Activated CD4-positive, alpha-beta T cell treated with anti-CD3 and anti-CD28 coated beads, Interleukin-2, Interleukin-4, amounts not matched to agents 100 ng/mL and 50 ng/mL, durations not matched to agents 16 hours and 8 hours (primary cell): ENCODE data around the gene GARIN5A.
A peak's percentile ranks its signal among the peaks of the same experiment; 100 is the strongest.
"Not testable (repeated sequence)": the region's sequence is repeated elsewhere in the genome, so short reads cannot be mapped to it uniquely, and the experiment has no call there.

Source experiments
- DNase-seq: peaks from one replicate; pipeline ENCODE4 v3.0.0-alpha.2; 2020; ENCODE audit warnings: low spot score

The GARIN5A gene

DNA sequence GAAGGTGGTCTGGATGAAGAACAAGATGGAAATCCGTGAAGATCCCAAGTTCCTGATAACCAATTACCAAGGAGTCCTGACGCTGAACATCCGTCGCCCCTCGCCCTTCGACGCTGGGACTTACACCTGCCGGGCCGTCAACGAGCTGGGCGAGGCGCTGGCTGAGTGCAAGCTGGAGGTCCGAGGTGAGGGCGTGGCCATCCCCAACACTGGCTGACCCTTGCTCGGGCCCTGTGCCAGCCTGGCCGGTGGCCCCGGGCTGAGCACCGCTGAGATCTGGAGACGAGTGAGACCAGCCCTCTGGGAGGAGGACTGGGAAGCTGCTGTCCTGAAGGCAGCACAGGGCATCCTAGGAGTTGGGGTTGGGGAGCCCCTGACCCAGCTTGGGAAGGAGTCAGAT, 12.3 kb downstream of the GARIN5A start:
- DNase-seq = no peak

DNA sequence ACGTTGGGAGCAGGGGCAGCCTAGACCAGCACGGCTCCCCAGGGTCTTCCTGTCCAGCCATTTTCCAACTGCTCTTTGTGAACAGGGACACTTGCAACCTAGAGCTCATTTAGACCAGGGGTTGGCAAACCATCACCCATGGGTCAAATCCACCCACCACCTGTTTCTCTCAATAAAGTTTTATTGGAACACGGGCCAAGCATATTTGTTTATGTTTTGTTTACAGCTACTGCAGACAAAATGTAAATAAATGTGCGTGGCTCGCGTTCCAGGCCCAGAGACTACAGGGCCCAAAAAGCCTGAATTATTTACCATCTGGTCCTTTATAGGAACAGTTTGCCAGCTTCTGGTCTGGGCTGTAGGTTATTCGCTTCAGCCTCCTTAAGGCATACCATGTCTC, 13.7 kb downstream of the GARIN5A start:
- no peak for DNase-seq

DNA sequence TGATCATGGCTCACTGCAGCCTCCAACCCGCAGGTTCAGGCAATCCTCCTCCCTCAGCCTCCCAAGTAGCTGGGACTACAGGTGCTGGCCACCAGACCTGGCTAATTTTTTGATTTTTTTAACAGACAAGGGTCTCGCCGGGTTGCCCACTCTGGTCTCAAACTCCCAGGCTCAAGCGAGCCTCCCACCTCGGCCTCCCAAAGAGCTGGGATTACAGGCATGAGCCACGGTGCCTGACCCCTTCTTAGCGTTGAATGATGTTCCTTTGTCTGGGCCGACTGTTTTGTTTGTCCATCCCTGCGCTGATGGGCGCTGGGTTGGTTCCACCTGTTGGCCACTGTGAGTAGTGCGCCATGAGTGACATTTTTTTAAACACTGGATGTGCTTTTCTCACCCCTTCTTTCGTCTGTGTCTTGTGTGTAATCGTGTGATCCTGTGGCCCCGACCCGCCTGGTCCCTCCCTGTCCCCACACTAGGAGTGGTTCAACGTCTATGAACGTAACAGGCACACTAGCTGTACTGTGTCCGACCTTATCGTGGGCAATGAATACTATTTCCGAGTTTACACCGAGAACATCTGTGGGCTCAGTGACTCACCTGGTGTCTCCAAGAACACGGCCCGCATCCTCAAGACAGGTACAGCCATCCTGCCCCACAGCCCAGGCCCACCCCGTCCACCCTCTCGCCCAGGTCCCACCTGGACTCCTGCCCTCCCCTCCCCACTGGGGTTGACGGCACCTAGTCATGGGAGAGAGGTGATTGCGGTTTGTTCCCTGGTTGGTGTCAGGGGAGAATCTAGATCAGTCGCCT, 15.4 kb downstream of the GARIN5A start:
- DNase-seq = peak; percentile 73

DNA sequence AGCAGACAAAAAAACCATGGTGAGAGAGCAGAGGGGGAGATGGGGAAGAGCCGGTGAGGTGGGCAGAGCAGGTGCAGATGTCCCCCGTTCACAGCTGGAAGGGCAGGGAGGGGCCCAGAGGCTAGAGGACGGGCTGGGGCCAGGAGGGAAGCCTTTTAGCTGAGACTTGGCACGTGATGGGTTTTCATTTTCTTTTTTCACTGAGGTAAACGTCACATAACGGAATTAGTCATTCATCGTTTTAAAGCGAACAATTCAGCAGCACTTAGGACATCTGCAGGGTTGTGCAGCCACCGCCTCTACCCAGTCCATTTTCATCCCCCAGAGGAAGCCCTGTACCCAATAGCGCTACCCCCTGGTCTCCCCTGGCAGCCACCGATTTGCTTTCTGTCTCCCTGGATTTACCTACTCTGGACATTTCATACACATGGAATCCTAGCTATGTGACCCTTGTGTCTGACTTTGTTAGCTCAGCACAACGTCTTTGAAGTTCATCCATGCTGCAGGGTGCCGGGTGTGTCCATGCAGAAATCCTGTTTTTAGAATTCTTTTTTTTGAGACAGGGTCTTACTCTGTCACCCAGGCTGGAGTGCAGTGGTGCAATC, 16.4 kb downstream of the GARIN5A start:
- peak; percentile 64 for DNase-seq

DNA sequence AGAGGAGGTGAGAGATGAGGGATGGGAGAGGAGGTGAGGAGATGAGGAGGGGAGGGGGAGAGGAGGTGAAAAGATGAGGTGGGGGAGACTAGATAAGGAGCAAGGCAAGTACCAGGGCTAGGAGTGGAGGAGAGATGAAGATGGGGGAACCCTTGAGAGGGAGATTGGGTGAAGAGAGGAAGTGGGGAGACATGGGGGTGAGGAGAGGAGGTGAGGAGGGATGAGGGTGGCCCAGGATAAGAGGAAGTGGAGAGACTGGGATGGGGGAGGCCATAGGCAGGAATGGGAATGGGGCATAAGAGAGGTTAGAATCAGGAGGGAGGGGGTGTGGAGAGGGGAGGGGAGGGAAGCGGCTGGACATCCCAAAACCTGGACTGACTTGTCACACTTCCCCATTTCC, 17.0 kb downstream of the GARIN5A start:
- no peak for DNase-seq

DNA sequence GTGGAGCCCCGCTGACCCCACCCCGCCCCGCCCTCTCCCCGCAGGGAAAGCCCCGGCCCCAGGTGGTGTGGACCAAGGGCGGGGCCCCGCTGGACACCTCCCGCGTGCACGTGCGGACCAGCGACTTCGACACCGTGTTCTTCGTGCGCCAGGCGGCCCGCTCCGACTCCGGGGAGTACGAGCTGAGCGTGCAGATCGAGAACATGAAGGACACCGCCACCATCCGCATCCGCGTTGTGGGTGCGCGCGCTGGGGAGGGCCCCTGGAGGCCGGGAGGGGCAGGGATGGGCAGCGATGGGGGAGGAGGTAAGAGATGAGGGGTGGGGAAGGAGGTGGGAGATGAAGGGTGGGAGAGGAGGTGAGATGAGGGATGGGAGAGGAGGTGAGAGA, 17.6 kb downstream of the GARIN5A start:
- no peak for DNase-seq

DNA sequence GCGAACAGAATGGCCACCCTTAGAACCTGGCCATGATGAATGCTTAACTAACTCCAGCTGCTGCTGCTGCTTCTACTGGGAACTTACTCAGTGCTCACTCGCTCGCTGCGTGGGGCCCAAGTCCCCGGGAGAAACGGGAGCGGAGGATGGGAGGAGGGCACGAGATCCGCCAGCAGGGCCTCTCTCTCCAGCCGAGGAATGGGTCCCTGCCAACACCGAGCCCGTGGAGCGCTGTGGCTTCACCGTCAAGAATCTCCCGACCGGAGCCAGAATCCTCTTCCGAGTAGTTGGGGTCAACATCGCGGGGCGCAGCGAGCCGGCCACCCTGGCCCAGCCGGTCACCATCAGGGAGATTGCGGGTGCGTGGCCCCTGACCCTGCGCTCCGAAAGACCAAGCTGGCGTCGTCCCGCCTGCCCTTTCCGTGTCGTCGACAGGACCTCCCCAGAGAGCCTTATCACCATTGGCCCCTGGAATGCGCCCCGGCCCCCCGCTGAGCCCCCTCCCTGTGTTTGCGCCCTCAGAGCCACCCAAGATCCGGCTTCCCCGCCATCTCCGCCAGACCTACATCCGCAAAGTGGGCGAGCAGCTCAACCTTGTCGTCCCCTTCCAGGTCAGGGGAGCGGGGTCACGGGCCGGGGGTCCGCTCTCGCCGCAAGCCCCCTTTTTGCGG, 18.1 kb downstream of the GARIN5A start:
- no peak for DNase-seq

DNA sequence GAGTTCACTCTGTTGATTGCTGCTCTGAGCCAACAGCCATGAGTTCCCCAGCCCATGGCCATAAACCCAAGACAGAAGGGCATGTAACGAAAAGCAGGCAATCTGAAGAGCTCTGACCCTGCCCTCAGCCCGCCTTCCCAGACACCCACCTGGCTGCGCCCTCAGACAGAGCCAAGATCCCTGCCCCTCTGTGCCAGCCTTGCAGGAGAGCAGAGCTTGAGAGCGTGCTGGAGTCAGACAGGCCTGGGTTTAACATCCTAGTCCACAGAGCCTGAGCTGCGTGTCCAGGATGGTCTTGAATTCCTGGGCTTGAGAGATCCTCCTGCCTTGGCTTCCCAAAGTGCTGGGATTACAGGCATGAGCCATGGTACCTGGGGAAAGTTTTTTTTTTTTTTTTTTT, 19.3 kb downstream of the GARIN5A start:
- no peak for DNase-seq

DNA sequence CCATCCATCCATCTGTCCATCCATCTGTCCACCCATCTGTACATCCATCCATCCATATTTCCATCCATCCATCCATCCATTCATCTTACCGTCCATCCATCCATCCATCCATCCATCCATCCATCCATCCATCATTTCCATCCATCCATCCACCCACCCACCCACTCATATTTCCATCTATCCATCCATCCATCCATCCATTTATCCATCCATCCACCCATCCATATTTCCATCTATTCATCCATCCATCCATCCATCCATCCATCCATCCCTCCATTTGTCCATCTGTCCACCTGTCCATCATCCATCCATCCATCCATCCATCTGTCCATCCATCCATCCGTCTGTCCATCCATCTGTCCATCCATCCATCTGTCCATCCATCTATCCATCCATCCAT, 20.7 kb downstream of the GARIN5A start:
- DNase-seq = no peak

DNA sequence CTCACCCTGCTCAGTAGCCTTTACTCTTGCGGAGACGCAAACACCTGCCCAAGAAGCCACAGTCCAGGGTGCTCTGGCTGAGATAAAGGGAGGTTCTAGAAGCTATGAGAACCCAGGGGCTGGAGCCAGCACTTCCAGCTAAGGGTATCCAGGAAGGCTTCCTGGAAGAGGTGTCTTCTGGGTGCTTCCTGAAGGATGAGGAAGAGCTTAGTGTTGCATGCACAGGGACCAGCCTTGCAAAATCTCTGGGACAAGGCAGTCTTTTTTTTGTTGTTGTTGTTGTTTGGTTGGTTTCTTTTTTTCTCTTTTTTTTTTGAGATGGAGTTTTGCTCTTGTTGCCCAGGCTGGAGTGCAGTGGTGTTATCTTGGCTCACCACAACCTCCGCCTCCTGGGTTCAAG, 23.4 kb downstream of the GARIN5A start:
- no peak for DNase-seq

DNA sequence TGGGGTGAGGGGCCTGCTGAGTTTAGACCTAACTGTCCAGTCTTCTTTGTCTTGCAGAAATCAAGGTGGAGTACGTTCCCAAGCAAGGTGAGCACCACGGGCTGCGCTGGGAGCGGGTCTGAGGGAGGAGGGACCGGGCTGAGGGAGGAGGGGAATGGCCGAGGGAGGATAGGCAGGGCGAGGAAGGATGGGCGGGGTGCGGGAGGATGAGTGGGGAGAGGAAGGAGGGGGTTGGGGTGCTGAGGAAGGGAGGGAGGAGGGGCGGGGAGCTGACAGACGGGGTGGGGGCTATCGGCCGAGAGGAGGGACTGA, 25.5 kb downstream of the GARIN5A start:
- DNase-seq = no peak

DNA sequence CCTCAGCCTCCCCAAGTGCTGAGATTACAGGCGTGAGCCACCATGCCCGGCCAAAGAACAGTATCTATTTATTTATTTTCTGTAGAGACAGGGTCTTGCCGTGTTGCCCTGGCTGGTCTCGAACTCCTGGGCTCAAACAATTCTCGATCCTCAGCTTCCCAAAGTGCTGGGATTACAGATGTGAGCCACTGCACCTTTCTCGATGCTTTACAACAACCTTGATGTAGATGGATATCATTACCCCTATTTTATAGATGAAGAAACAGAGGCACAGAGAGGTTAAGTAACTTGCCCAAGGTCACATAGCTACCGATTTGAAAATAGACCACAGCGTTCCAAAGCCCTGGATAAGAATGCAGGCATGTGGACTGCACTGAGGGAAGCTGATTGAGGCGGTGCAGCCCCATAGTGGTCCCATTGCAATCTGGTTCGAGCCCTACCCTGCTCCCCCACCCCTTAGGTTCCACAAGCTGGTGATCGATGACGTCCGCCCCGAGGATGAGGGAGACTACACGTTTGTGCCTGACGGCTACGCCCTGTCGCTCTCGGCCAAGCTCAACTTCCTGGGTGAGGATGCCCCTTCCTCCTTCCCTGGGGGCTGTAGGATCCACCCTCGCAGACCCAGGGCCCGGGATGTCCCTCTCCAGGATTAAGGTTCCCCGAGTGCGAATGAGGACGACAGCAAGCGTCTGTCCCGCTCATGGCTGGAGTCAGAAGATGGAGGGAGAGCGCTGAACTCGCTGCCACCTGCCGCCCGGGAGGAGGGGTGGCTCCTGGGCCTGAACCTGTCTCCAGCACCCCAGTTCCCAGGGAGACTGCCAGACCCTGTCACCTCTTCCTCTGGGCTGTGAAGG, 26.1 kb downstream of the GARIN5A start:
- no peak for DNase-seq

DNA sequence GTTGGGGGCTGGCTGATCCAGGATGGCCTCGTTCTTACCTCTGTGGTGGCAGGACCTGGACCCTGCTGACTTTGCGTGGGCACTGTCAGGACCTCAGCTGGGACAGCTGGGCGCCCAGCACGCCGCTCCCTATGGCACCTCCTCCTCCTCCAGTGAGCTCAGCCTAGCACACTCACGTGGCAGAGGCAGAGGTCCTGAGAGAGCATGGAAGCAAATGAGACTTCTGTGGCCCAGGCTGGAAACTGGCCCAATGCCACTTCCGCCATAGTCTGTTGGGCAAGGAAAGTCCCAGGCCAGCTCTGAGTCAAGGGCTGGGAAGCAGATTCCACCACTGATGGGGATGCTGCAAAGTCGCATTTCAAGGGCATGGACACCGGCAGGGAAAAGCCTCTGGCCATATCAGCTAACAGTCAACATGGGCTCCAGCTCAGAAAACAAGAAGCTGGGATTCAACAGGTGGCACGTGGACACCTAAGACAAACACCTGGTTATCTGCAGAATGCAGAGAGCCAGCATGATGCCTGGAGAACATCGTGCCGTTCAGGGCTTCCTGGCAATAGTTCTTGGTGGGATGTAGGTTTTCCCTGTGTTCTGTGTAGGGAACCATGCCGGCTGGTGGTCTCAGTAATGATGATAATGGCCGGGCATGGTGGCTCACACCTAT, 27.3 kb downstream of the GARIN5A start:
- no peak for DNase-seq

DNA sequence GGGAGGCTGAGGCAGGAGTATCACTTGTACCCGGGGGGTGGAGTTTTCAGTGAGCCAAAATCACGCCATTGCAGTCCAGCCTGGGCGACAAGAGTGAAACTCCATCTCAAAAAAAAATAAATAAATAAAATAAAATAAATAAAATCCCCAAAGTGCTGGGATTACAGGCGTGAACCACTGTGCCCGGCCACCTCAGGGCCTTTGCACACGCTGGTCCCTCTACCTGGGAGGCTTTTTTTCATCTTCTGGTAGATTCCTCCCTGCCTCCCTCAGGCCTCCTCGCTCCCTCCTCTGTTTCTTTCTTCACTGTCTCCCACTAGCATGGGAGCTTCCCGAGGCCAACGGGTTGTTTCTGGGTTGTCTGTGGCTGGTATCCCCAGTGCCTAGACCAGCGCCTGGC, 28.9 kb downstream of the GARIN5A start:
- no peak for DNase-seq

DNA sequence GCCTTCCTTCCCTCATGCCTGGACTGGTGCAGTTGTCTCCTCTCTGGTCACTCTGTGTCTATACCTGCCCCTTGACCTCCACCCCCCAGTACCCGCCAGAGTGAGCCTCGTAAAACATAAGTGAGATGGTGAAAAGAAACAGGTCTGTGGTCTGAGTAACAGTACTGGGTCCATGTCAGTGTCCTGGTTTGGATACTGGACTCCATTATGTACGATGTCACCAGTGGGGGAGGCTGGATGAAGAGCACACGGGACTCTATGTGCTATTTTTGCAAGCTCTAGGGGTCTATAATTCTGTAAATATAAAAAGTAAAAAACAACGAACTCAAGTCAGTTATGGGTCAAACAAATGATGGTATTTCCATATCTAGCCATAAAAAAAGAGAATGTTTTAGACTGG, 29.6 kb downstream of the GARIN5A start:
- no peak for DNase-seq

DNA sequence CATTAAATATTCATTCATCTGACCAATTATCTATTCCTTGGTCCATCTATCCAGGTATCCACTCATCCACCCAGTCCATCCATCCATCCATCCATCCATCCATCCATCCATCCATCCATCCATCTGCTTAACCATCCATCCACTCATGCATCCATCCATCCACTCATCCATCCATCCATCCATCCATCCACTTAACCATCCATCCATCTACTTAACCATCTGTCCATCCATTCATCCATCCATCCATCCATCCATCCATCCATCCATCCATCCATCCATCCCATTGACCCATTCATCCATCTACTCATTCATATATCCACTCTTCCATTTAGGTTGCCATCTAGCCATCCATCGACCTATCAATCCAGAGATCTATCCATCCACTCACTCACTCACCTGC, 32.6 kb downstream of the GARIN5A start:
- no peak for DNase-seq

DNA sequence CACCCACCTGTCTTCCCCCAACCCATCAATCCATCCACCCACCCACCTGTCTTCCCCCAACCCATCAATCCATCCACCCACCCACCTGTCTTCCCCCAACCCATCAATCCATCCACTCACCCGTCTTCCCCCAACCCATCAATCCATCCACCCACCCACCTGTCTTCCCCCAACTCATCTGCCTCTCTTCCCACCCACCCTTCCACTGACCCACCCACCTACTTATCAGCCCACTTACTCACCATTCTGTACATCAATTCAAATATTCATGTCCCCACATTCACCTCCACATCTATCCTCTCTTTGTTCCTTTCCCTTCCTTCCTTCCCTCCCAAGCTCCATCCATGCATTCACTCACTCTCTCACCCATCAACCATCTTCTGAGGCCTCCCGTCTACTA, 37.5 kb downstream of the GARIN5A start:
- DNase-seq = not testable (repeated sequence)

DNA sequence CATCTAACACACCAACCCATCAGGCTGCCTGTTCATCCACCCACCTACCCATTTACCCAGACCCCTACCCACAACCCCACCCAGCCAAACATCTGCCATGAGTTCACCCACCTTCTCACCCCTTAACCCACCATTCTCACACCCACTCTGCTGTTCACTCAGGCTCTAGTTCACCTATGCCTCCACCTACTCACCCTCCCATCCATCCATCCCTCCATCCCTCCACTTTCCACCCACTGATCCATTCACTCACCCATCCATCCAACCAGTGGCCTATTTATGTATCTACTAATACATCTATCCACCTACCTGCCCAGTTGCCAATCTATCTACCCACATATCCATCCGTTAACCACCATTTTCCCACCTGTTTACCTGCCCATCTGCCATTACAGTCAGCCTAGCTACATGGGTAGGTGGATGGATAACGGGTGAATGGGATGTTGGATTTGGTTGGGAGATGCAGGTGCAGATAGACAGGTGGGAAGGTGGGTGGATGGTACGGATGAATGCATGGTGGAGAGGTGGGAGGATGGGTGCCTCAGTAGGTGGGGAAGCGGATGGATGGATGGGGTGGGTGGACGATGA, 38.7 kb downstream of the GARIN5A start:
- no peak for DNase-seq

DNA sequence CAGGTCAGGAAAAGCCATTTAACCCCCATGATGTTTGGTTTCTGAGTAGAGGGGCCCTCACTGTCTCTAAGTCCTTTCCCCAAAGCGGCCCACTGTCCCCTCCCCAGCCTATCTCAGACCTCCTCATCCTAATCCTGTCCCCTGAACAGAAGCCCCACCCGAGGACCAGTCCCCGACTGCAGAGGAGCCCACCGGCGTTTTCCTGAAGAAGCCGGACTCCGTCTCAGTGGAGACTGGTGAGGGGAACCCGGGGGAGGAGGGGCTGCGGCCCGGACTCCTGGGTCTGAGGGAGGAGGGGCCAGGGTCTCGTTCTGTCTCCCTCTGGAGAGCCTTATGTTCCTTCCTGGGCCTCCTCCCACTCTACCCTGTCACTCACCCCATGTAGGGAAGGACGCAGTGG, 41.0 kb downstream of the GARIN5A start:
- no peak for DNase-seq

DNA sequence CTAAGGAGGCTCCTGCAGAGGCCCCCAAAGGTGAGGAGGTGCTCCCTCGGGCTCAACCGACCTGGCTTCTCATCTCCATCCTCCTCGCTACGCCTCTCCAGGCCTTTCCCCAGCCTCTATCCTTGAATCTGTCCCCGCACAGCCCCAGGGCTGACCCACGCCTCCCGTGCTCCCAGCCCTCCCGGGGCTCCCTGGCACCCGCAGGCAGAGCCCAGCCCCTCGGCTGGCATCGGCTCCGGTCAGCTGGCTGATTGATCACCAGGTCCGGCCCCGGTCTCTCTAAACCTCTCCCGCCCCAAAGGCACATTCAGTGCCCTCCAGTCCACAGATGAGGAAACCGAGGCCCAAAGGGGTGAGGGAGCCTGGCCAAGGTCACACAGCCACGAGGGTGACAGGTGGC, 41.4 kb downstream of the GARIN5A start:
- no peak for DNase-seq

DNA sequence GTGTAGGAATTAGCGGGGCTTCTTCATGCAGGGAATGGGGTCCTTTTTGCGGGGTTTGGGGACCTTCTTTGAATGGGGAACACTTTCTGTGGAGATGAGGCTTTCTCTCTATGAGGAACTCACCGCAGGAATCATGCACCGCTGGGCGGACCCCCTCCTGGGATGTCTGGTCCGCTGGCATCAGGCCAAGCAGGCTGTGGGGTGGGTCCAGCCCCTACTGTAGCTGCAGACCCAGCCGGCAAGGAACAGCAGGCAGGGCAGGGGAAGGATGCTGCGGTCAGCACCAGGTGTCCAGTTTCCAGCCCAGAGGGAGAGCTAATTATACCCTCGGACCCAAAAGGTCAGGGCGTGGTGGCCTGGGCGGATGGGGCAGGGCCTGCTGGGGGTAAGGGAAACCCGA, 42.1 kb downstream of the GARIN5A start:
- DNase-seq = no peak
